Adrenal gland (tissue), 12 donors: Measurements from ENCODE around the gene HOXC9. TPM values are rescaled to one million over a fixed set of nuclear protein-coding genes. Genes with fewer than 3 reads are reported as not detected.

Experiments
- DNase-seq, 7 donors: peaks; one replicate each; pipeline ENCODE4 v3.0.0-alpha.2; 2019 to 2020
- H3K27ac ChIP-seq, 5 donors: fragments of 200-600 bp; sonication (generic) in 4 of 5; 1 replicate in 3 of 5; 2 replicates in 2 of 5; pipeline versions ENCODE4 v1.5.1 to v1.8.0; 2016 to 2020; ENCODE audit warnings: mild to moderate bottlenecking in 1 of 5
- H3K27me3 ChIP-seq: fragments of 200-600 bp; 2 replicates; pipeline ENCODE4 v1.8.0; 2021
- H3K36me3 ChIP-seq, 2 donors: fragments of 200-600 bp; replicated peaks in 1 of 2; 1 replicate in 1 of 2; 2 replicates in 1 of 2; pipeline versions ENCODE4 v1.5.1 to v1.8.0; 2018 to 2022
- H3K4me1 ChIP-seq, 2 donors: fragments of 200-600 bp; replicated peaks in 1 of 2; 1 replicate in 1 of 2; 2 replicates in 1 of 2; pipeline versions ENCODE4 v1.5.1 to v1.8.0; 2018 to 2021
- H3K4me3 ChIP-seq, 4 donors: fragments of 200-600 bp; sonication (generic) in 3 of 4; one replicate each; pipeline ENCODE4 v1.5.1; 2016 to 2018
- H3K9me3 ChIP-seq, 3 donors: fragments of 200-600 bp; sonication (generic) in 1 of 3; replicated peaks in 1 of 3; 1 replicate in 2 of 3; 2 replicates in 1 of 3; pipeline versions ENCODE4 v1.5.1 to v1.8.0; 2016 to 2021
- POLR2A ChIP-seq, 2 donors: fragments of 450-650 bp; IDR thresholded peaks; one replicate each; pipeline ENCODE4 v1.6.1; 2017; ENCODE audit warnings: antibody characterized with exemption in 2 of 2, mild to moderate bottlenecking in 2 of 2, moderate library complexity in 1 of 2
- WGBS, 4 donors: extraction: QIAGEN DNeasy Blood & Tissue Kit in 2 of 4; methylation state at CpG; one replicate each; pipeline versions ENCODE4 v1.1.5 to v1.1.7; 2013 to 2017; 5-methylcytosine and 5-hydroxymethylcytosine counted together
- intact Hi-C, 2 donors: fragments of 100-400 bp; cut with DNase I; formaldehyde crosslinking; loops; one replicate each; pipeline versions ENCODE4 v1.14.1 to v1.15.0; 2022 to 2023
- microRNA counts, 2 donors: library from miRNA; unstranded; fragments of <30 nt; microRNA quantifications; one replicate each; lab custom pipeline; 2016
- microRNA-seq, 3 donors: library from miRNA; unstranded; fragments of <30 nt; microRNA quantifications; one replicate each; pipeline ENCODE4, GENCODE V29; 2017 to 2020
- polyA plus RNA-seq, 3 donors: library from polyadenylated mRNA; stranded (reverse); fragments of 200-250 nt in 2 of 3; fragments of 350-450 nt in 1 of 3; fragmentation: Illumina TruSeq in 1 of 3; extraction: RNeasy Lipid Tissue Mini Kit (QIAGEN cat#74804) in 1 of 3; gene quantifications; one replicate each; pipeline ENCODE4 v1.2.3, GENCODE V29; 2013 to 2014
- small RNA-seq, 2 donors: library from RNA; depleted of rRNA; stranded (forward); fragments of <200 nt; gene quantifications; one replicate each; pipeline ENCODE3, GENCODE V24; 2016
- total RNA-seq, 9 donors: library from RNA; depleted of rRNA in 4 of 9; stranded (reverse); fragments of >200 nt in 4 of 9; fragments of 120-200 nt in 1 of 9; fragmentation: NEBNext Ultra II Directional in 1 of 9; extraction: Animal tissue kit (Norgen Biotek cat#: 25700) in 1 of 9; gene quantifications; one replicate each; pipeline versions ENCODE4 v1.1.0 to v1.2.4, GENCODE V29; 2013 to 2023
- TF ChIP-seq, protein P1 (sequence below), 6 experiments: fragments of 450-650 bp in 4 of 6; fragments of 200-600 bp in 2 of 6; sonication (generic) in 1 of 6; IDR thresholded peaks; 1 replicate in 5 of 6; 2 replicates in 1 of 6; pipeline versions ENCODE4 v1.5.1 to v1.8.0; 2016 to 2021; ENCODE audit warnings: antibody characterized with exemption in 6 of 6, mild to moderate bottlenecking in 2 of 6, moderate library complexity in 1 of 6
- donor health status: healthy with polysubstance abuse.
- donor health status: Bipolar disorder and iron deficiency.
- donor health status: DM: yes; HTN: yes; CAD: no.
- donor health status: DM: no; HTN: no; CAD: no.
- donor health status: DM: no; HTN: no; CAD: no.
- donor health status: DM: yes; HTN: yes; CAD: no.

The HOXC9 gene
- total and polyA plus RNA-seq, 12 donors = 1.2 to 12.1 (median 3.0) TPM; not detected in 1

DNA sequence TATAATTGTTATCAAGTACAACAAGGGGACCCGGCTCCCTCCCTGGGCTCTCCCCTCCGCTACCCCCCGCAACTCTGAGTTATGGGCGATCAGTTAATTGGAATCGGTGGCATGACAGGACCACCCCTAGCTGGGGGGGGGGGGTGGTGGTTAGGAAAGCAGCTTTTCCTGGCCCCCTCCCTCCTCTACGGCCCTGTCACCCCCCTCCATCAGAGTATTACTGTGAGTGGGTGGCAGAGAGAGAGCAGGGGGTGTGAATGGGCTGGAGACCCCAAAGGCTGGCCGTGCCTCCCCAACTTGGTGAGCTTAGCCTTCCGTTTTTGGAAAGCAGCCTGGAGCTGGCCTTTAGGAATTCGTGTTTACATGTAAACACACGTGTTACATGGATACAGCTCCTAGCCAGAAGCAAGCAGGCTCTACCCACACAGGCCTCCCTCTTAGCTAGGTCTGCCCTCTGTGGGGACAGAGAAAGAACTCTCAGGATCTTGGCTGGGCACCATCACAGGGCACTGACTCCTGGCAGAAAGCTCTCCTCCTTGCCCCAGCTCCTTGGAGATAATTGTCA is 52.6 kb downstream of the HOXC9 start:
- H3K27ac ChIP-seq = peak overlapping the region in 3 of 5 donors; percentile 21 to 81 (median 78)
- TF ChIP-seq POLR2A (IDR thresholded peaks at IDR 0.05) = no peak
- TF ChIP-seq, protein P1, sequence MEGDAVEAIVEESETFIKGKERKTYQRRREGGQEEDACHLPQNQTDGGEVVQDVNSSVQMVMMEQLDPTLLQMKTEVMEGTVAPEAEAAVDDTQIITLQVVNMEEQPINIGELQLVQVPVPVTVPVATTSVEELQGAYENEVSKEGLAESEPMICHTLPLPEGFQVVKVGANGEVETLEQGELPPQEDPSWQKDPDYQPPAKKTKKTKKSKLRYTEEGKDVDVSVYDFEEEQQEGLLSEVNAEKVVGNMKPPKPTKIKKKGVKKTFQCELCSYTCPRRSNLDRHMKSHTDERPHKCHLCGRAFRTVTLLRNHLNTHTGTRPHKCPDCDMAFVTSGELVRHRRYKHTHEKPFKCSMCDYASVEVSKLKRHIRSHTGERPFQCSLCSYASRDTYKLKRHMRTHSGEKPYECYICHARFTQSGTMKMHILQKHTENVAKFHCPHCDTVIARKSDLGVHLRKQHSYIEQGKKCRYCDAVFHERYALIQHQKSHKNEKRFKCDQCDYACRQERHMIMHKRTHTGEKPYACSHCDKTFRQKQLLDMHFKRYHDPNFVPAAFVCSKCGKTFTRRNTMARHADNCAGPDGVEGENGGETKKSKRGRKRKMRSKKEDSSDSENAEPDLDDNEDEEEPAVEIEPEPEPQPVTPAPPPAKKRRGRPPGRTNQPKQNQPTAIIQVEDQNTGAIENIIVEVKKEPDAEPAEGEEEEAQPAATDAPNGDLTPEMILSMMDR (IDR thresholded peaks at IDR 0.05) = no peak
- H3K9me3 ChIP-seq = no peaks in the 10 kb centered on the region
- DNase-seq = no peak
- H3K36me3 ChIP-seq = no peaks in the 10 kb centered on the region
- 55 to 74% (median 59%) methylated on average over 6 to 10 of the region's 10 CpGs for WGBS, 4 donors
- H3K4me3 ChIP-seq = peak overlapping the region in 1 of 4 donors; percentile 6
- intact Hi-C loops = no loop called here
- peaks cover 0 to 13% of the 10 kb centered on the region in 2 donors for H3K4me1 ChIP-seq
- no peaks in the 10 kb centered on the region for H3K27me3 ChIP-seq

MicroRNAs within 50 kb of the gene (microRNA counts, 767-probe panel; counts per million panel counts)
- microRNA hsa-miR-196a-5p (lab: Ali Mortazavi, UCI) (0 to 2,182 counts per million in 2 donors), microRNA hsa-miR-615-3p (lab: Ali Mortazavi, UCI) (0 counts per million in 2 donors), microRNA hsa-miR-615-5p (lab: Ali Mortazavi, UCI) (0 counts per million in 2 donors)

Small RNA genes lying within 50 kb of the gene (microRNA-seq; reads per million reads assigned to microRNA genes)
- gene MIR196A2 (11.9 to 79.1 (median 30.9) reads per million in 3 donors), gene MIR615 (201 to 457 (median 329) reads per million in 3 donors)

Small RNA genes lying within 50 kb of the gene (small RNA-seq; reads per million reads assigned to genes)
- 0 reads per million in 2 donors for gene AC012531.3
- gene AC012531.4 = 0 reads per million in 2 donors
- gene HOXC5 = 0 reads per million in 2 donors
- gene MIR196A2 = 0.83 to 6.8 reads per million in 2 donors
- gene MIR615 = 4.6 to 8.0 reads per million in 2 donors
- gene RF01905 = 0 reads per million in 2 donors
- gene RF01906 = 0 reads per million in 2 donors

Other genes starting within 250 kb of the HOXC9 start
- not detected for gene CISTR, start 248.2 kb upstream of the HOXC9 start, total RNA-seq
- not detected for gene CISTR, start 248.2 kb upstream of the HOXC9 start, polyA plus RNA-seq
- under 1 TPM in 1 of 9 donors, not detected in 8; 0.11 TPM for gene HOXC13, start 61.3 kb upstream of the HOXC9 start, total RNA-seq
- gene HOXC13, start 61.3 kb upstream of the HOXC9 start, polyA plus RNA-seq = not detected
- gene HOXC12, start 45.3 kb upstream of the HOXC9 start, total RNA-seq = not detected
- gene HOXC12, start 45.3 kb upstream of the HOXC9 start, polyA plus RNA-seq = not detected
- not detected for gene HOXC11, start 27.0 kb upstream of the HOXC9 start, total RNA-seq
- not detected for gene HOXC11, start 27.0 kb upstream of the HOXC9 start, polyA plus RNA-seq
- gene HOTAIR, start 25.2 kb upstream of the HOXC9 start, total RNA-seq = not detected
- not detected for gene HOTAIR, start 25.2 kb upstream of the HOXC9 start, polyA plus RNA-seq
- gene HOXC10, start 15.0 kb upstream of the HOXC9 start, total RNA-seq = 1 to 10 TPM in 4 of 9 donors, under 1 TPM in 2, not detected in 3; 0.68 to 4.5 (median 2.3) TPM
- 1 to 10 TPM in 1 of 3 donors, under 1 TPM in 2; 0.34 to 1.5 (median 0.72) TPM for gene HOXC10, start 15.0 kb upstream of the HOXC9 start, polyA plus RNA-seq
- 1 to 10 TPM in 8 of 9 donors, under 1 TPM in 1; 0.50 to 8.3 (median 4.0) TPM for gene HOXC8, start 8.8 kb downstream of the HOXC9 start, total RNA-seq
- 1 to 10 TPM; 3.3 to 7.4 (median 3.4) TPM for gene HOXC8, start 8.8 kb downstream of the HOXC9 start, polyA plus RNA-seq
- gene HOXC6, start 28.3 kb downstream of the HOXC9 start, total RNA-seq = 10 to 100 TPM in 4 of 9 donors, 1 to 10 TPM in 5; 1.5 to 20.3 (median 7.0) TPM
- gene HOXC6, start 28.3 kb downstream of the HOXC9 start, polyA plus RNA-seq = 10 to 100 TPM; 19.9 to 23.1 (median 21.2) TPM
- gene HOXC5, start 32.9 kb downstream of the HOXC9 start, total RNA-seq = 1 to 10 TPM in 3 of 9 donors, under 1 TPM in 6; 0.36 to 1.9 (median 0.86) TPM
- 1 to 10 TPM in 1 of 3 donors, under 1 TPM in 2; 0.48 to 1.3 (median 0.51) TPM for gene HOXC5, start 32.9 kb downstream of the HOXC9 start, polyA plus RNA-seq
- 1 to 10 TPM in 7 of 9 donors, under 1 TPM in 2; 0.78 to 7.4 (median 2.9) TPM for gene HOXC4, start 53.7 kb downstream of the HOXC9 start, total RNA-seq
- 1 to 10 TPM; 2.9 to 7.3 (median 3.0) TPM for gene HOXC4, start 53.7 kb downstream of the HOXC9 start, polyA plus RNA-seq
- gene SMUG1, start 188.8 kb downstream of the HOXC9 start, total RNA-seq = 10 to 100 TPM; 29.9 to 52.4 (median 38.8) TPM
- gene SMUG1, start 188.8 kb downstream of the HOXC9 start, polyA plus RNA-seq = 10 to 100 TPM; 28.1 to 60.0 (median 58.1) TPM